Forelimb muscle (tissue), 1 donor: ENCODE results near the gene MAPKBP1. TPM values are rescaled to one million over a fixed set of nuclear protein-coding genes. Genes with fewer than 3 reads are reported as not detected.

ENCODE experiments used
- DNase-seq: peaks from one replicate; pipeline ENCODE4 v3.0.0-alpha.2; 2013; ENCODE audit warnings: low read depth
- polyA plus RNA-seq: library from polyadenylated mRNA; unstranded; fragments of 120-200 nt; gene quantifications from one replicate; pipeline ENCODE4 v1.2.1, GENCODE V29; 2013; ENCODE audit not compliant: insufficient read length

Gene MAPKBP1
- polyA plus RNA-seq, 1 donor, result 11.1 TPM

- DNase-seq, result no peak
Observed at GRCh38 chr15:41809121-41809520, 34.8 kb downstream of the MAPKBP1 start.

GRCh38 chr15:41809526-41810220 is 35.4 kb downstream of the MAPKBP1 start:
- no peak for DNase-seq

DNA sequence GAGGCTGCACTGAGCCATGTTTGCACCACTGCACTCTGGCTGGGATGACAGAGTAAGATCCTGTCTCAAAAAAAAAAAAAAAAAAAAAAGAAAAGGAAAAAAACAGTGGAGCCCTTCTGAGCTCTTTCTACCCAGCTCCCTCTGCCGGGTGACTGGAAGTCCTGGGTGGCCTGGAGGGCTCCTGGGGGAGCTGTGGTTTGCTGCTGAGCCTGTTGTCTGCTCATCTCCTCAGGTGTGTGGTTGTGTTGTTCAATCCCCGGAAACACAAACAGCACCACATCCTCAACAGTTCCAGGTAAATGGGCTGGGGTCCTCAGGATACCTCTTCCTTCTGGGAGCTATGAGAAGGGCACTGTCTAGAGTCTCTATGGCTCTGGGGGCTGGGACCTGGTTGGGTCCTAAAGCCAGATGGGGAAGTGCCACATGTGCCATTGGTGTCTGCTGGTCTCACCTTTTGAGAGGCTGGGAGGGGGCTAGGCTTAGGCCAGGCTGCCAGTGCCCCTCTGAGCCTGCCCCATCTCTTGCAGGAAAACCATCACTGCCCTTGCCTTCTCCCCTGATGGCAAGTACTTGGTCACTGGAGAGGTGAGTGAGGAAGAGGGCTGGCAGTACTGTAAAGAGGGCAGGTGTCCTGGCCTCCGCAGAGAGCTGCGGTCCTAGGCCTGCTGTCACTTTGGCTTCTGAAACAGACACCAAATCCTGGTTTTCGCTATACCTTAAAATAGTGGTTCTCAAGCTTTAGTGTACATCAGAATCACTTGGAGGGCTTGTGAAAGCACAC is 36.6 kb downstream of the MAPKBP1 start:
- no peak for DNase-seq

- DNase-seq, result peak; percentile 47
Observed at GRCh38 chr15:41811432-41812195, 37.3 kb downstream of the MAPKBP1 start.

DNA sequence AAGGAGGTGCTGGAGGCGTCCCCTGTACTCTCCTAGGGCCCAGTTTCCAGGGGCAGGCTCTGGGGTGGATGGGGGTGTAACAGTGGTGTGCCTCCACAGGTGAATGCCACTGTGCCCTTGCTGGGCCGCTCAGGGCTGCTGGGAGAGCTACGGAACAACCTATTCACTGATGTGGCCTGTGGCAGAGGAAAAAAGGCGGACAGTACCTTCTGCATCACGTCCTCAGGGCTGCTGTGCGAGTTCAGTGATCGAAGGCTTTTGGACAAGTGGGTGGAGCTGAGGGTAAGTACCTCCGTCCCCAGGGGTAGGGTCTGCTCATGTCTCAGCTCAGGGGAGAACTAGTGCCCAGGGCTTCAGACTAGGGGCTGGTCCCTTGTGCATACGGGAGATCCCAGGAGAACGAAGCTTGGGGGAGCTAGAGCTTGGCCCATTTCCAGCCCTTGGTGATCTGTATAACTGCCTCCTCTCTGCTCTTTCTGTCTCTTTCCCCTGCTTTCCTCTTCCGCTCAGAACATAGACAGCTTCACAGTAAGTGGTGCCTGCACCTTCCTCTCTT is 38.6 kb downstream of the MAPKBP1 start:
- no peak for DNase-seq

DNA sequence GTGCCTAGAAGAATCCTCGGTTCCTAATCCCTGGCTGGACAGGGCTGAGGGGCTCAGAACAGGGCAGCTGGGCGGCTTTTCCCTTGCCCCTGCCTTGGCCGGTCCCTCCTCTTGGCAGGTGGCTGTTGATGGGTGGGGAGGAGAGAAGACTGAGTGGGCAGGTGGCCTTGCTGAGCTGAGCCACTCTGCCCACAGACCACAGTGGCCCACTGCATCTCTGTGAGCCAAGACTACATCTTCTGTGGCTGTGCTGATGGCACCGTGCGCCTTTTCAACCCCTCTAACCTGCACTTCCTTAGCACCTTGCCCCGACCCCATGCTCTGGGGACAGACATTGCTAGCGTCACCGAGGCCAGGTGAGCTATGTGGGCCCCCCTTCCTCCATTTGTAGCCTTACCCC is 39.1 kb downstream of the MAPKBP1 start:
- no peak for DNase-seq

DNA sequence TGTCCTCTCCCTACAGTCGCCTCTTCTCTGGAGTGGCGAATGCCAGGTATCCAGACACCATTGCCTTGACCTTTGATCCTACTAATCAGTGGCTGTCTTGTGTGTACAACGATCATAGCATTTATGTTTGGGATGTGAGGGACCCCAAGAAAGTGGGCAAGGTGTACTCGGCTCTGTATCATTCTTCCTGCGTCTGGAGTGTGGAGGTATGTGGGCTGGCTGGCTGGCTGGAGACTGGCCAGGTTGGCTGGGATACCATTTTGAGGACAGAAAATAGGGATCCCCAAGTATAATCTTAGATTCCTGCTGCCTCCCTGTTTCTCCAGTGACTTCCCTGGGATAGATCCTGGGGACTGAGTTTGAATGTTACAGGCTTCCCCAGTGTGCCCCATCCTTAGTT is 40.2 kb downstream of the MAPKBP1 start:
- no peak for DNase-seq

DNA sequence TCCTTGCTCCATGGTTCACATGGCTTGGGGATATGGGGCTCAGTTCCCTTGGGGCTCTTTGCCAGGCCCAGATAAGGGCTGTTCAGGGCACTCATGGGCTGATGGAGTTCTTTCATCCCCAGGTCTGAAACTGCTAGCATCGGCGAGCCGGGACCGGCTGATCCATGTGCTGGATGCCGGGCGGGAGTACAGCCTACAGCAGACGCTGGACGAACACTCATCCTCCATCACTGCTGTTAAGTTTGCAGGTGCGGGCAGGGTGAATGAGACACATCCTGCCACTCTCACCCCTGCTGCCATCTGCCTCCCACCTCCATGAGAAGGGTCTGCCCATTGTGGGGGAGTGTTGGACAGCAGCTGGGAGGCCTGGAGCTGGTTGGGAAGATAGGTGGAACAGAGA is 42.5 kb downstream of the MAPKBP1 start:
- no peak for DNase-seq

GRCh38 chr15:41817327-41817726 is 43.0 kb downstream of the MAPKBP1 start:
- DNase-seq, result no peak

DNA sequence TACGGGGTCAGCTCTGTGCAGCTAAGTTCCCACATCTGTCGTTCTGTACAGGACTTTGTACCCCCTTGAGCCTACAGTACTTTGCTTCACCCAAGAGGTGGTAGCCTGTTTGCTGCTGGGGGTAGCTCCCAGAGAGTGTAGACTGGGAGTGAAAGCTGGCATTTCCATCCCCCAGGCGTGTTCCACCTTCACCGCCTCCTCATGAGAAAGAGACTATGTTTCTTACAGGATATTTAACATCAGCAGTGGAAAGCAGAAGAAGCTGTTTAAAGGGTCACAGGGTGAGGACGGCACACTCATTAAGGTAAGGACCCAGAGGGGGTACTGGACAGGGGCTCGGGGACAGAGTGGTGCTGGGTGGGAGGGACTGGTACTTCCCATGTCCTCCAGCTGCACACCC is 43.5 kb downstream of the MAPKBP1 start:
- DNase-seq, result no peak

GRCh38 chr15:41819455-41820050 is 45.3 kb downstream of the MAPKBP1 start:
- no peak for DNase-seq

DNA sequence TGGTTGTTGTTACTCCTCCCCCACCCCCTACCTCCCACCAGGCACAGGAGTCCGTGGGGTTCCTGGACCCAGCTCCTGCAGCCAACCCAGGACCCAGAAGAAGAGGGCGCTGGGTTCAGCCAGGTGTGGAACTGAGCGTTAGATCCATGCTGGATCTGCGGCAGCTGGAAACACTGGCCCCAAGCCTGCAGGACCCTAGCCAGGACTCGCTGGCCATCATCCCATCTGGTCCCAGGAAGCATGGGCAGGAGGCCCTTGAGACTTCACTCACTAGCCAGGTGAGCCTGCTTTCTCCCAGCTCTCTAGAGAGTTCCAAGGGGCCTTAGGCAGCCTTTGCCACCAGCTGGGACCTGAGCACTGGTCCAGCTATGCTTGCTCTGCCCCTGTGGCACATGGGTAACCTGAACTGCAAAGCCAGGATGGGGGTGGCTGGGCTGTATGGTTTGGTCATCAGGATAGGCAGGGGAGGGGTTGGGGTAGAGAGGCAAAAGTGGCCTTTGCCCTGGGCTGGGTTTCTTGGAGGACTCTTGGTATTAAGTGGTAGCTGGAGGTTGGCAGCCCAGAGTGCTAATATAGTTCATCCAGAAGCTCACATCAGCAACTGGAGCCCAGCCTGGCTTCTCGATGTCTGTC is 46.6 kb downstream of the MAPKBP1 start:
- no peak for DNase-seq

GRCh38 chr15:41821831-41822230 is 47.5 kb downstream of the MAPKBP1 start:
- no peak for DNase-seq

GRCh38 chr15:41822471-41822870 is 48.2 kb downstream of the MAPKBP1 start:
- no peak for DNase-seq

GRCh38 chr15:41822957-41823356 is 48.7 kb downstream of the MAPKBP1 start:
- DNase-seq, result no peak

GRCh38 chr15:41823502-41823901 is 49.2 kb downstream of the MAPKBP1 start:
- DNase-seq, result no peak

DNA sequence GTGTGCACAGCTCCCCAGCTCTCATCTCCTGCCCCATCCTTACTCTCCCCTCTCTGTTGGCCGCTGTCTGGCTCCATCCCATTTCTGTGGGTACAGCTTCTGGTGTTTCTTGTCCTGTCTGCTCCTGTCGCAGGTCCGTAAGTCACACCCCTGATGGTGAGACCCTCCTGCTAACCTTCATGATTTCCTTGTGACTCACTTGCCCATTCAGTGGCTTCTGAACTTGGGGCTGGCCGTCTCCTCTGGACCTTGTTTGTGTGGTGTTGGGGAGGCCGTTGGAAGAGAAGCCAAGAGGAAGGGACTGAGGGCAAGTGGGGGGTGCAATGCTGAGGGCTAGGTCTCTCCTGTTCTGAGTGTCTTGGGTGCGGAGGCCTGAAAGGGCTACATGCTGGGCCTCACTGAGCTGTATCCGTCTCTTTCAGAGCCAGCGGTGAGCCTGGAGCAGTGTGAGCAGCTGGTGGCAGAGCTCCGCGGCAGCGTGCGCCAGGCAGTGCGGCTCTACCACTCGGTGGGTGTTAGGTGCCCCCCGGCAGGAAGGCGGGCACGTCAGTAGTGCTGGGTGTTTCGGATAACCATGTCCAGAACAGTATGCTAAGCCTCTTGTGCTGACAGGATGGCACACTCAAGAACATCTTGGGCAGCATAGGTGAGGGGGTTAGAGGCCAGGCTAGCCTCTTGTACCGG is 49.9 kb downstream of the MAPKBP1 start:
- DNase-seq, result no peak

- DNase-seq, result no peak
Observed at GRCh38 chr15:41825145-41825544, 50.9 kb downstream of the MAPKBP1 start.

GRCh38 chr15:41825572-41826535 is 51.6 kb downstream of the MAPKBP1 start:
- DNase-seq, result no peak
